KOPT-K1 (cell line): ENCODE measurements around the gene LRMDA.

Source experiments
- H3K27ac ChIP-seq: fragments of 200-600 bp; sonication (generic); 2 replicates; pipeline ENCODE4 v1.5.1; 2016; ENCODE audit warnings: antibody characterized with exemption, mild to moderate bottlenecking, low read depth, low read length; ENCODE audit not compliant: poor library complexity, severe bottlenecking
- H3K36me3 ChIP-seq: fragments of 200-600 bp; sonication (generic); 2 replicates; pipeline ENCODE4 v1.5.1; 2017; ENCODE audit warnings: antibody characterized with exemption, mild to moderate bottlenecking, low read length, moderate library complexity; ENCODE audit not compliant: insufficient read depth
- H3K9me3 ChIP-seq: fragments of 200-600 bp; sonication (generic); 2 replicates; pipeline ENCODE4 v1.5.1; 2017; ENCODE audit warnings: antibody characterized with exemption, low read length, mild to moderate bottlenecking; ENCODE audit not compliant: insufficient read depth, poor library complexity, severe bottlenecking

The LRMDA gene

GRCh38 chr10:75647675-75648074, 216.3 kb downstream of the LRMDA start:
- H3K27ac ChIP-seq: no peak overlapping the region
- no peaks in the 10 kb centered on the region for H3K36me3 ChIP-seq
- no peaks in the 10 kb centered on the region for H3K9me3 ChIP-seq

GRCh38 chr10:75648351-75648750, 216.9 kb downstream of the LRMDA start:
- H3K27ac ChIP-seq: no peak overlapping the region
- H3K9me3 ChIP-seq: no peaks in the 10 kb centered on the region
- H3K36me3 ChIP-seq: no peaks in the 10 kb centered on the region

- H3K9me3 ChIP-seq: no peaks in the 10 kb centered on the region
- H3K36me3 ChIP-seq: no peaks in the 10 kb centered on the region
- H3K27ac ChIP-seq: no peak overlapping the region
Measured at GRCh38 chr10:75648854-75649253, 217.4 kb downstream of the LRMDA start.

GRCh38 chr10:75649466-75649865, 218.0 kb downstream of the LRMDA start:
- Histone ChIP-seq H3K36me3 (no peaks in the 10 kb centered on the region), H3K9me3 (no peaks in the 10 kb centered on the region), H3K27ac (no peak overlapping the region)

- H3K36me3 ChIP-seq: no peaks in the 10 kb centered on the region
- no peak overlapping the region for H3K27ac ChIP-seq
- H3K9me3 ChIP-seq: no peaks in the 10 kb centered on the region
Measured at GRCh38 chr10:75650648-75651047, 219.2 kb downstream of the LRMDA start.

GRCh38 chr10:75651417-75651816, 220.0 kb downstream of the LRMDA start:
- no peaks in the 10 kb centered on the region for H3K9me3 ChIP-seq
- no peak overlapping the region for H3K27ac ChIP-seq

GRCh38 chr10:75652146-75652740, 220.8 kb downstream of the LRMDA start:
- no peaks in the 10 kb centered on the region for H3K9me3 ChIP-seq
- no peaks in the 10 kb centered on the region for H3K36me3 ChIP-seq
- H3K27ac ChIP-seq: no peak overlapping the region

More at GRCh38 chr10:75651417-75651816, 220.0 kb downstream of the LRMDA start:
- H3K36me3 ChIP-seq: no peaks in the 10 kb centered on the region

- Histone ChIP-seq H3K36me3 (no peaks in the 10 kb centered on the region), H3K27ac (no peak overlapping the region), H3K9me3 (no peaks in the 10 kb centered on the region)
Measured at GRCh38 chr10:75653761-75654160, 222.3 kb downstream of the LRMDA start.

- no peak overlapping the region for H3K27ac ChIP-seq
- no peaks in the 10 kb centered on the region for H3K36me3 ChIP-seq
Measured at GRCh38 chr10:75654171-75654771, 222.8 kb downstream of the LRMDA start.

GRCh38 chr10:75654772-75655171, 223.3 kb downstream of the LRMDA start:
- H3K36me3 ChIP-seq: no peaks in the 10 kb centered on the region
- no peak overlapping the region for H3K27ac ChIP-seq
- H3K9me3 ChIP-seq: no peaks in the 10 kb centered on the region

More at GRCh38 chr10:75654171-75654771, 222.8 kb downstream of the LRMDA start:
- H3K9me3 ChIP-seq: no peaks in the 10 kb centered on the region

GRCh38 chr10:75655791-75656451, 224.5 kb downstream of the LRMDA start:
- H3K36me3 ChIP-seq: no peaks in the 10 kb centered on the region
- H3K9me3 ChIP-seq: no peaks in the 10 kb centered on the region
- no peak overlapping the region for H3K27ac ChIP-seq

- H3K36me3 ChIP-seq: no peaks in the 10 kb centered on the region
- H3K27ac ChIP-seq: no peak overlapping the region
- H3K9me3 ChIP-seq: no peaks in the 10 kb centered on the region
Measured at GRCh38 chr10:75657351-75657750, 225.9 kb downstream of the LRMDA start.

GRCh38 chr10:75658036-75658435, 226.6 kb downstream of the LRMDA start:
- no peaks in the 10 kb centered on the region for H3K36me3 ChIP-seq
- H3K9me3 ChIP-seq: no peaks in the 10 kb centered on the region
- no peak overlapping the region for H3K27ac ChIP-seq

- Histone ChIP-seq H3K9me3 (no peaks in the 10 kb centered on the region), H3K36me3 (no peaks in the 10 kb centered on the region), H3K27ac (no peak overlapping the region)
Measured at GRCh38 chr10:75658496-75658895, 227.1 kb downstream of the LRMDA start.

- no peak overlapping the region for H3K27ac ChIP-seq
- H3K36me3 ChIP-seq: no peaks in the 10 kb centered on the region
- H3K9me3 ChIP-seq: no peaks in the 10 kb centered on the region
Measured at GRCh38 chr10:75658915-75659314, 227.5 kb downstream of the LRMDA start.

GRCh38 chr10:75660823-75661222, 229.4 kb downstream of the LRMDA start:
- Histone ChIP-seq H3K27ac (no peak overlapping the region), H3K36me3 (no peaks in the 10 kb centered on the region), H3K9me3 (no peaks in the 10 kb centered on the region)
